ENCODE results near the gene TH. TPM values are rescaled to one million over a fixed set of nuclear protein-coding genes. Genes with fewer than 3 reads are reported as not detected.

TH gene
- total RNA-seq, 2 experiments from 2014 or later = not detected

GRCh38 chr11:2215561-2216399 is 44.2 kb upstream of the TH start:
- H4K20me1 ChIP-seq (ENCODE audit: insufficient read depth, low read length) = no peaks in the 10 kb centered on the region
- DNase-seq (ENCODE audit: low spot score) = no peak
- no peaks in the 10 kb centered on the region for H3K79me2 ChIP-seq (ENCODE audit: insufficient read depth, low read depth, low read length)
- H3K9me3 ChIP-seq (ENCODE audit: low read length) = no peaks in the 10 kb centered on the region
- intact Hi-C loops (cut with micrococcal nuclease; ENCODE audit: unreplicated experiment) = no loop called here
- POLR2A ChIA-PET = no interaction called here
- H3K4me1 ChIP-seq (ENCODE audit: insufficient read depth, low read length, poor library complexity, severe bottlenecking) = no peaks in the 10 kb centered on the region
- CTCF ChIA-PET (ENCODE audit: unreplicated experiment) = no interaction called here
- H3K36me3 ChIP-seq (ENCODE audit: insufficient read depth, low read length) = no peaks in the 10 kb centered on the region
- BruUV-seq (replicated peaks) = no TSS peak
- no peak for TF ChIP-seq EZH2phosphoT487 (IDR thresholded peaks at IDR 0.05; ENCODE audit: borderline replicate concordance, low read depth, low read length)
- TF ChIP-seq CTCF (conservative IDR thresholded peaks at IDR 0.05; ENCODE audit: low read length) = no peak
- H3K27ac ChIP-seq (ENCODE audit: low read depth, low read length, poor library complexity, severe bottlenecking) = no peak overlapping the region
- H3K4me3 ChIP-seq (ENCODE audit: low read depth, low read length, poor library complexity, severe bottlenecking) = no peak overlapping the region
- H2AFZ ChIP-seq (ENCODE audit: low read length) = no peak overlapping the region
- no peaks in the 10 kb centered on the region for H3K9me2 ChIP-seq (ENCODE audit: insufficient read depth, low read length)
- no peak overlapping the region for H3K4me2 ChIP-seq (ENCODE audit: low read length)

- Histone ChIP-seq H3K4me1 (ENCODE audit: insufficient read depth, low read length, poor library complexity, severe bottlenecking) (no peaks in the 10 kb centered on the region), H3K4me3 (ENCODE audit: low read depth, low read length, poor library complexity, severe bottlenecking) (no peak overlapping the region), H3K79me2 (ENCODE audit: insufficient read depth, low read depth, low read length) (no peaks in the 10 kb centered on the region), H3K9me2 (ENCODE audit: insufficient read depth, low read length) (no peaks in the 10 kb centered on the region), H3K4me2 (ENCODE audit: low read length) (no peak overlapping the region), H3K9me3 (ENCODE audit: low read length) (no peaks in the 10 kb centered on the region), H3K27ac (ENCODE audit: low read depth, low read length, poor library complexity, severe bottlenecking) (no peak overlapping the region), H3K36me3 (ENCODE audit: insufficient read depth, low read length) (no peaks in the 10 kb centered on the region), H4K20me1 (ENCODE audit: insufficient read depth, low read length) (no peaks in the 10 kb centered on the region), H2AFZ (ENCODE audit: low read length) (no peak overlapping the region)
- DNase-seq (ENCODE audit: low spot score) = no peak
- TF ChIP-seq CTCF (conservative IDR thresholded peaks at IDR 0.05; ENCODE audit: low read length) (no peak), EZH2phosphoT487 (IDR thresholded peaks at IDR 0.05; ENCODE audit: borderline replicate concordance, low read depth, low read length) (no peak)
- CTCF ChIA-PET (ENCODE audit: unreplicated experiment) = no interaction called here
- BruUV-seq (replicated peaks) = no TSS peak
- intact Hi-C loops (cut with micrococcal nuclease; ENCODE audit: unreplicated experiment) = no loop called here
- POLR2A ChIA-PET = no interaction called here
Measured at GRCh38 chr11:2215230-2215560, 43.6 kb upstream of the TH start.

- BruUV-seq (replicated peaks) = no TSS peak
- no peaks in the 10 kb centered on the region for H4K20me1 ChIP-seq (ENCODE audit: insufficient read depth, low read length)
- no peak overlapping the region for H3K4me2 ChIP-seq (ENCODE audit: low read length)
- no peak overlapping the region for H2AFZ ChIP-seq (ENCODE audit: low read length)
- no peaks in the 10 kb centered on the region for H3K4me1 ChIP-seq (ENCODE audit: insufficient read depth, low read length, poor library complexity, severe bottlenecking)
- ChIA-PET POLR2A (no interaction called here), CTCF (ENCODE audit: unreplicated experiment) (no interaction called here)
- no peaks in the 10 kb centered on the region for H3K9me3 ChIP-seq (ENCODE audit: low read length)
- H3K79me2 ChIP-seq (ENCODE audit: insufficient read depth, low read depth, low read length) = no peaks in the 10 kb centered on the region
- H3K9me2 ChIP-seq (ENCODE audit: insufficient read depth, low read length) = no peaks in the 10 kb centered on the region
- H3K36me3 ChIP-seq (ENCODE audit: insufficient read depth, low read length) = no peaks in the 10 kb centered on the region
- TF ChIP-seq CTCF (conservative IDR thresholded peaks at IDR 0.05; ENCODE audit: low read length) (no peak), EZH2phosphoT487 (IDR thresholded peaks at IDR 0.05; ENCODE audit: borderline replicate concordance, low read depth, low read length) (no peak)
- no peak overlapping the region for H3K27ac ChIP-seq (ENCODE audit: low read depth, low read length, poor library complexity, severe bottlenecking)
- intact Hi-C loops (cut with micrococcal nuclease; ENCODE audit: unreplicated experiment) = no loop called here
- DNase-seq (ENCODE audit: low spot score) = no peak
- no peak overlapping the region for H3K4me3 ChIP-seq (ENCODE audit: low read depth, low read length, poor library complexity, severe bottlenecking)
Measured at GRCh38 chr11:2214527-2215229, 43.1 kb upstream of the TH start.

Measured in OCI-LY7 (cell line).